Muscle of back (tissue), 11 donors: ENCODE measurements around the gene EIF3C. TPM values are rescaled to one million over a fixed set of nuclear protein-coding genes. Genes with fewer than 3 reads are reported as not detected.
"Not testable (repeated sequence)": the region's sequence is repeated elsewhere in the genome, so short reads cannot be mapped to it uniquely, and the experiment has no call there.

ENCODE experiments used
- DNase-seq, 3 donors: peaks; one replicate each; pipeline versions ENCODE4 v3.0.0 to v3.0.0-alpha.2; 2013
- polyA plus RNA-seq, 10 donors: library from polyadenylated mRNA; unstranded; fragments of 120-200 nt; gene quantifications; one replicate each; pipeline ENCODE4 v1.2.1, GENCODE V29; 2013; ENCODE audit not compliant: insufficient read length in 10 of 10

Gene EIF3C
- polyA plus RNA-seq, 10 donors = 175 to 425 (median 322) TPM

DNA sequence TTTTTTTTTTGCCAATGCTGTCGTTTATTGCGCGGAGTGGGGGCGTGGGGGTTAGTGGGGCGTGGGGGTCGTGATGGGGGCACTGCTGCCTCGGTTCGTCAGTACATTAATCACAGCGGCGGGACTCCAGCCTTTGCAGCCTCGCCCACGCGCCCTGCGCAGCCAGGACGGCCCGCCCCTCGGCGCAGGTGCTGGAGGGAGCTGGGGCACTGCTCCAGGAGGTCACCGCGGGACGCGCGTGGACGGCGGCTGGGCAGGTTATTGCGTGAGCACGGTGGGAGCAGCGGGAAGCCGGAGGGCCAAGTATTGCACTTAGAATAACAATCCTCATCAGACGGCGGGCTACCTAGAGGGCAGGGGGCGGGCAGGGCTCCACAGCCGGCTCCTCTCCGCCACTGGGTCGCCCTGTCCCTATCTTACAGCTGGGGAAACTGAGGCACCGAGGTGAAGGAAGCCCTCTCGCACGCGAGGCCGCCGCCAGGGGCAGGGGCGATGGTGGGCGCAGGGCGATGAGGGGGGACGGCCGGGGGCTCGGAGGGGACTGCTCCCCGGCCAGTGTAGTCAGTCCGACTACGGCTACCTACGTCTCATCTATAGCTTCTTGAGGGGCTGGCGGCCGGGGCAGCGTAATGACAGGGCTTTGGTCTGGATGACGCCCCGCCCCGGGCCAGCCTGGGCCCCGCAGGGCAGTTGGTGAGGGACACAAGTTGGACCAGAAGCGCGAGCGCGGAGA lies 35.5 kb downstream of the EIF3C start:
- not testable (repeated sequence) for DNase-seq

DNA sequence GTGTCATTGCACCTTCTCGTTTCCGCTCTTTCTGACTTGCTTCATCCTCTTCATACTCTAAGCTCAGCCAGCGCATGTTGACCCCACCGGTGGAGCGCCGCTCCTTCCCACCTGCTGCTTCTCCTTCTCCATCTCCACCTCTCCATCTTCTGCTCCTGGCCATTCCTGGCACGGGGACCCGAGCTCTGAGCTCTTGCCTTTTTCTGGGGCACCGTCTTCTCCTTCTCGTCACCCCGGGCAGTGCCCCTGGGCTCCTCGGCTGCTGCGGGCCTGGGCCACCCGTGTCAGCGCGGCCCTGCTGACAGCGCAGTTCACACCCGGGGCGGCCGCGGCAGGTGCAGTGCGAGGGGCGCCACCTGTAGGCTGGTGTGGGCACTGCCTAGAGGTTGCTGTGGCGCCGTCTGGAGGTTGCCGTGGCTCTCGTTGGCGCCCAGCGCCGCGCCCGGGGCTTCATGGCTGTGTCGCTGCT lies 38.8 kb downstream of the EIF3C start:
- not testable (repeated sequence) for DNase-seq

DNA sequence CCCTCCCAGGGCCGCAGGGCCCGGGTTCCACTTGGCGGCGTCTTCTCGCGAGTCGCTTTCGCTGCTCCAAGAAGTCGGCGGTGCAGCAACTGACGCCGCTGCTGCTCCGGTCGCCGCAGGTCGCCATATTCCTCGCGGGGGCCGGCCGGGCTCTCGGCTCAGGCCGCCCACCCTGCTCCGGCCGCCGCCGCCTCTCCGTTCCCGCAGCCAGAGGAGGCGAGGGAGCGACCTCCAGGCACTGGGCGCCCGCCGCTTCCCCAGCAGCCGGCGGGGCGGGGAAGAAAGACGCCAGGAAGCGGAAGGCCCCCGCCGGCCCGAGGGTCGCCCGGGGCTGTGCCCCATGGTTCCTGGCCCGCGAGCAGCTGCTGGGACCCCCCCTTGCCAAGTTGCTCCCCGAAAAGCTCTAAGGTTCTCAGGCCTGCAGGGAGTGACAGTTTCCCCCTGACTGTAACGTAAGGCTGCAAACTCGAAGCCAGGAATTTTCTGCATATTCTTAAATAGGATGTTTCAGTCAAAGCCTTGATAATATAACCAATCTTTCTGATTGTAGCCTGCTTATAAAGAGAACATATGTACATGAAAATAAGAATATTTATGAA lies 39.3 kb downstream of the EIF3C start:
- DNase-seq = not testable (repeated sequence)

DNA sequence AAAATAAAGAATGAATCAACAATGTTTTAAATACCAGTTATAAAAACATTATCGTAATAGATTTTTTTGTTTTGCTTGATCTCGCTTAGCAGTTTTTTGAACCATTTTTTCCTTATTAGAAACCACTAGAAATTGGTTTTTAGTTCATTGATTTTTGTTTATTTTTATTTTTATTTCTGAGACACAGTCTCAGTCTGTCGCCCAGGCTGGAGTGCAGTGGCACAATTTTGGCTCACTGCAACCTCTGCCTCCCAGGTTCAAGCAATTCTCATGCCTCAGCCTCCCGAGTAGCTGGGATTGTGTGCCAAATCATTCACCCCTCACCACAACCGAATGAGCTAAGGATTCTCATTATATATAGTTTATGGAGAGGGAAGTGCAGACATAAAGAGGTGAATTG lies 40.2 kb downstream of the EIF3C start, which contains the start of gene NPIPB9:
TSS of gene NPIPB9 (plus strand) at position 301 of the 400 bp plus-strand sequence.
- not testable (repeated sequence) for DNase-seq

DNA sequence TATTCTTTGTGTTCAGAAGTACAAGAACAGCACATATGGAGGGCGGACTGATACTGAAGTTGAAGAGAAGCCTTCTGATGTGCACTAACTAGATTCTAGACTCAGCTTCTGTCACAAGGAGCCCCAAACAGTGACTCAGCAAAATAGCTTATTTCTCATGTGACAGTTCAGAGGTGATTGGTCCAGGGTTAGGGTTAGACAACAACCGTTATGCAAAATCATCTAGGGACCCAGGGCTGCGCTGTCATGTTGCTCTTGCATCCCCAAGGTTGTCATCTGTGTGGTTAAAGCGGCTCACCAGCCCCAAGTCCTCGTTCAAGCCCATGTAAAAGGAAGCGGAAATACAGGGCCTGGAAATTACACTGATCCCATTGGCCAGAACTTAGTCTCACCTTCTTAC lies 70.4 kb downstream of the EIF3C start:
- DNase-seq = not testable (repeated sequence)

DNA sequence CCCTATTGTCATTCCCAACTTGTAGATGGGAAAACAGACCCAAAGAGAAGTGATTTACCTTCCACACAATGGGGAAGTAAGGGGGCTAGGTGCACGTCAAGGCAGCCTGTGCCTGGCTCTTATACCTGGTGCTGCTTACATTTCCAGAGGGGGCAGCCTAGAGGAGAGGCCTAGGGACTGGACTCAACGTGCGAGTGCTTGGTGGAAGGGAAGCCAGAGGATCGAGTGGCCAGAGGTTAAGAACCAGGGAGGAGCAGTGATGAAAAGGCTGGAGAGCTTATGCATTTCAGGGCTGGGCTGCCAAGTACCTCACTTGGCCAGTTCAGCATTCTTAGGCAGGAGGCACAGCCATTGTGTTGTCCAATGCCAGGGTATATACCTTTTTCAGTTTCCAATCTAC lies 71.1 kb downstream of the EIF3C start:
- DNase-seq = not testable (repeated sequence)

Other genes starting within 250 kb of the EIF3C start
- under 1 TPM in 7 of 10 donors, not detected in 3; 0.14 to 0.74 (median 0.24) TPM for gene NPIPB7, start 239.1 kb upstream of the EIF3C start, polyA plus RNA-seq
- gene CLN3, start 219.4 kb upstream of the EIF3C start, polyA plus RNA-seq = 10 to 100 TPM; 11.7 to 21.3 (median 15.1) TPM
- 1 to 10 TPM in 1 of 10 donors, under 1 TPM in 9; 0.34 to 2.6 (median 0.78) TPM for gene APOBR, start 216.8 kb upstream of the EIF3C start, polyA plus RNA-seq
- under 1 TPM in 1 of 10 donors, not detected in 9; 0.30 TPM for gene IL27, start 204.6 kb upstream of the EIF3C start, polyA plus RNA-seq
- 10 to 100 TPM; 26.4 to 55.6 (median 35.4) TPM for gene NUPR1, start 172.5 kb upstream of the EIF3C start, polyA plus RNA-seq
- gene SGF29, start 157.5 kb upstream of the EIF3C start, polyA plus RNA-seq = 10 to 100 TPM in 9 of 10 donors, 1 to 10 TPM in 1; 5.9 to 18.4 (median 14.7) TPM
- 1 to 10 TPM in 1 of 10 donors, under 1 TPM in 9; 0.21 to 1.6 (median 0.46) TPM for gene SULT1A2, start 114.4 kb upstream of the EIF3C start, polyA plus RNA-seq
- 10 to 100 TPM in 5 of 10 donors, 1 to 10 TPM in 5; 4.2 to 20.0 (median 10.6) TPM for gene SULT1A1, start 101.4 kb upstream of the EIF3C start, polyA plus RNA-seq
- gene NPIPB8, start 73.4 kb upstream of the EIF3C start, polyA plus RNA-seq = 1 to 10 TPM in 4 of 10 donors, under 1 TPM in 5, not detected in 1; 0.07 to 3.2 (median 0.71) TPM
- 1 to 10 TPM in 7 of 10 donors, under 1 TPM in 3; 0.15 to 4.2 (median 1.1) TPM for gene NPIPB9, start 40.3 kb downstream of the EIF3C start, polyA plus RNA-seq
- gene ATXN2L, start 111.5 kb downstream of the EIF3C start, polyA plus RNA-seq = 10 to 100 TPM; 59.2 to 99.8 (median 77.9) TPM
- gene TUFM, start 134.9 kb downstream of the EIF3C start, polyA plus RNA-seq = 100 to 1,000 TPM; 118 to 161 (median 148) TPM
- gene SH2B1, start 152.4 kb downstream of the EIF3C start, polyA plus RNA-seq = 10 to 100 TPM; 30.5 to 53.1 (median 40.6) TPM
- 100 to 1,000 TPM; 114 to 770 (median 490) TPM for gene ATP2A1, start 167.0 kb downstream of the EIF3C start, polyA plus RNA-seq
- 10 to 100 TPM in 9 of 10 donors, 1 to 10 TPM in 1; 9.3 to 16.6 (median 12.5) TPM for gene RABEP2, start 213.8 kb downstream of the EIF3C start, polyA plus RNA-seq
- gene CD19, start 220.5 kb downstream of the EIF3C start, polyA plus RNA-seq = under 1 TPM in 9 of 10 donors, not detected in 1; 0.16 to 0.38 (median 0.30) TPM
- 10 to 100 TPM; 11.8 to 46.9 (median 20.3) TPM for gene NFATC2IP, start 239.5 kb downstream of the EIF3C start, polyA plus RNA-seq